Measurements from ENCODE around the gene LGALS7. TPM values are rescaled to one million over a fixed set of nuclear protein-coding genes. Genes with fewer than 3 reads are reported as not detected.

Gene LGALS7
- total and polyA plus RNA-seq, 10 of the 15 experiments (the other 5 are each of a cell fraction or from before 2014, with no cell fraction given): 0.19 TPM; not detected in 9

DNA sequence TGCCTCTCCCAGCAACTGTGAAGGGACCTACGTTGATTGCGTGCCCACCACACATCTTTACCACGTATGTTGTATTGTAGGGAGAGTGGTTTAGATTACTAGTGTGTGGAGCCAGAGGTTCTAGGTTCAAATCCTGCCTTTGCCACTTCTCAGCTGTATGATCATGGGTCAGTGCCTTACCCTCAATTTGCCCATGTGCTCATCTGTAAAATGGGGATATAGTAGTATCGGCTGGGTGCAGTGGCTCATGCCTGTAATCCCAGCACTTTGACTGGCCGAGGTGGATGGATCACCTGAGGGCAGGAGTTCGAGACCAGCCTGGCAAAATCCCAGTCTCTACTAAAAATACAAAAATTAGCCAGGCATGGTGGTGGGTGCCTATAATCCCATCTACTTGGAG, 40.0 kb upstream of the LGALS7 start:
- ChIA-PET POLR2A (no interaction called here), CTCF (interaction anchor here (1.3 kb wide), 3 partner anchors 12 to 73 kb away, joined by 3 to 4 read pairs (median 3); no protein-coding TSS in a partner anchor), SMC1A (ENCODE audit: uncharacterized antibody, unreplicated experiment) (no interaction called here), RAD21 (ENCODE audit: unreplicated experiment) (no interaction called here)
- Histone ChIP-seq H3K9ac (ENCODE audit: control insufficient read depth, insufficient read depth, low read length) (no peak overlapping the region), H2AFZ (ENCODE audit: control insufficient read depth, low read depth, low read length) (no peak overlapping the region), H3K4me1 (ENCODE audit: control insufficient read depth, insufficient read depth, low read length) (no peaks in the 10 kb centered on the region), H3K4me3 (no peak overlapping the region), H3K27me3 (replicated peaks in 1 of 2; ENCODE audit: control insufficient read depth in 2 of 2, insufficient read depth in 2 of 2, low read length in 1 of 2) (no peaks in the 10 kb centered on the region), H4K20me1 (ENCODE audit: control insufficient read depth, insufficient read depth) (no peaks in the 10 kb centered on the region), H3K9me3 (replicated peaks; ENCODE audit: control insufficient read depth, insufficient read depth, low read length) (no peaks in the 10 kb centered on the region), H3K4me2 (ENCODE audit: control insufficient read depth, insufficient read depth) (no peak overlapping the region), H3K79me2 (ENCODE audit: control insufficient read depth, insufficient read depth, low read length) (no peaks in the 10 kb centered on the region), H3K27ac (ENCODE audit: control insufficient read depth, insufficient read depth) (no peak overlapping the region), H3K36me3 (ENCODE audit: control insufficient read depth in 2 of 2, insufficient read depth in 2 of 2, low read length in 1 of 2) (peaks cover 3% of the 10 kb centered on the region in 2 experiments; a peak in 2 of 4 replicates)
- intact Hi-C loops (cut with micrococcal nuclease; ENCODE audit: unreplicated experiment): no loop called here
- 94% methylated on average over 6 of the region's 6 CpGs for WGBS (ENCODE audit: insufficient coverage, insufficient replicate concordance, low lambda C conversion rate, missing lambda C conversion rate)
- ATAC-seq (no peak), DNase-seq (ENCODE audit: low read depth, low spot score) (no peak), FAIRE-seq (no peak)
- in situ Hi-C loops (cut with MboI): no loop called here
- BruUV-seq (replicated peaks): no TSS peak
- TF ChIP-seq RELA (IDR thresholded peaks at IDR 0.05; ENCODE audit: borderline replicate concordance, partially characterized antibody) (no peak), ATF3 (IDR thresholded peaks at IDR 0.05; ENCODE audit: borderline replicate concordance, extremely low read depth, low read depth, low read length) (no peak)
- TF ChIP-seq, protein P1, sequence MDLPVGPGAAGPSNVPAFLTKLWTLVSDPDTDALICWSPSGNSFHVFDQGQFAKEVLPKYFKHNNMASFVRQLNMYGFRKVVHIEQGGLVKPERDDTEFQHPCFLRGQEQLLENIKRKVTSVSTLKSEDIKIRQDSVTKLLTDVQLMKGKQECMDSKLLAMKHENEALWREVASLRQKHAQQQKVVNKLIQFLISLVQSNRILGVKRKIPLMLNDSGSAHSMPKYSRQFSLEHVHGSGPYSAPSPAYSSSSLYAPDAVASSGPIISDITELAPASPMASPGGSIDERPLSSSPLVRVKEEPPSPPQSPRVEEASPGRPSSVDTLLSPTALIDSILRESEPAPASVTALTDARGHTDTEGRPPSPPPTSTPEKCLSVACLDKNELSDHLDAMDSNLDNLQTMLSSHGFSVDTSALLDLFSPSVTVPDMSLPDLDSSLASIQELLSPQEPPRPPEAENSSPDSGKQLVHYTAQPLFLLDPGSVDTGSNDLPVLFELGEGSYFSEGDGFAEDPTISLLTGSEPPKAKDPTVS (IDR thresholded peaks at IDR 0.05; ENCODE audit: low read depth, low read length): no peak

- no peak for FAIRE-seq
- Histone ChIP-seq H4K20me1 (ENCODE audit: control insufficient read depth, insufficient read depth) (no peaks in the 10 kb centered on the region), H2AFZ (ENCODE audit: control insufficient read depth, low read depth, low read length) (no peak within 1 kb of the TSS), H3K27me3 (replicated peaks in 1 of 2; ENCODE audit: control insufficient read depth in 2 of 2, insufficient read depth in 2 of 2, low read length in 1 of 2) (no peaks in the 10 kb centered on the region), H3K4me1 (ENCODE audit: control insufficient read depth, insufficient read depth, low read length) (no peaks in the 10 kb centered on the region), H3K79me2 (ENCODE audit: control insufficient read depth, insufficient read depth, low read length) (no peaks in the 10 kb centered on the region), H3K9ac (ENCODE audit: control insufficient read depth, insufficient read depth, low read length) (no peak within 1 kb of the TSS), H3K4me2 (ENCODE audit: control insufficient read depth, insufficient read depth) (no peak within 1 kb of the TSS), H3K9me3 (replicated peaks; ENCODE audit: control insufficient read depth, insufficient read depth, low read length) (no peaks in the 10 kb centered on the region), H3K27ac (ENCODE audit: control insufficient read depth, insufficient read depth) (no peak within 1 kb of the TSS), H3K36me3 (ENCODE audit: control insufficient read depth in 2 of 2, insufficient read depth in 2 of 2, low read length in 1 of 2) (peaks cover 3% of the 10 kb centered on the region in 2 experiments; a peak in 2 of 4 replicates), H3K4me3 (no peak within 1 kb of the TSS)
- CTCF ChIA-PET: no interaction called here
- in situ Hi-C loops (cut with MboI) (no loop called here), intact Hi-C loops (cut with micrococcal nuclease; ENCODE audit: unreplicated experiment) (no loop called here)
- no TSS peak for BruUV-seq (replicated peaks)
- no peak for DNase-seq (ENCODE audit: low read depth, low spot score)
- 74% methylated on average over 11 of the region's 15 CpGs for WGBS (ENCODE audit: insufficient coverage, insufficient replicate concordance, low lambda C conversion rate, missing lambda C conversion rate)
- SMC1A ChIA-PET (ENCODE audit: uncharacterized antibody, unreplicated experiment): no interaction called here
- RAD21 ChIA-PET (ENCODE audit: unreplicated experiment): no interaction called here
- POLR2A ChIA-PET: no interaction called here
- no peak for ATAC-seq
- TF ChIP-seq MEF2B (IDR thresholded peaks at IDR 0.05; ENCODE audit: partially characterized antibody, poor library complexity, severe bottlenecking) (no peak), IRF3 (IDR thresholded peaks at IDR 0.05) (no peak), IKZF2 (IDR thresholded peaks at IDR 0.05) (no peak), ZNF687 (IDR thresholded peaks at IDR 0.05) (no peak)
- TF ChIP-seq, protein P2, sequence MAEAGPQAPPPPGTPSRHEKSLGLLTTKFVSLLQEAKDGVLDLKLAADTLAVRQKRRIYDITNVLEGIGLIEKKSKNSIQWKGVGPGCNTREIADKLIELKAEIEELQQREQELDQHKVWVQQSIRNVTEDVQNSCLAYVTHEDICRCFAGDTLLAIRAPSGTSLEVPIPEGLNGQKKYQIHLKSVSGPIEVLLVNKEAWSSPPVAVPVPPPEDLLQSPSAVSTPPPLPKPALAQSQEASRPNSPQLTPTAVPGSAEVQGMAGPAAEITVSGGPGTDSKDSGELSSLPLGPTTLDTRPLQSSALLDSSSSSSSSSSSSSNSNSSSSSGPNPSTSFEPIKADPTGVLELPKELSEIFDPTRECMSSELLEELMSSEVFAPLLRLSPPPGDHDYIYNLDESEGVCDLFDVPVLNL (IDR thresholded peaks at IDR 0.05; ENCODE audit: low read depth, low read length): no peak
Measured at GRCh38 chr19:38812841-38813320, 39.6 kb upstream of the LGALS7 start, which contains the start of gene LGALS4. LGALS4 (minus strand) TSS chr19:38812945; CDS start chr19:38812886, 59 bp downstream.
